HUES6 (cell line): ENCODE data around the gene ZNF45.
A peak's percentile ranks its signal among the peaks of the same experiment; 100 is the strongest.

ENCODE experiments used
- H3K27ac ChIP-seq: 2 replicates; pipeline ENCODE4 v1.7.0; 2013; ENCODE audit warnings: low read depth, mild to moderate bottlenecking, low read length, inconsistent platforms
- H3K27me3 ChIP-seq: 2 replicates; pipeline ENCODE4 v1.6.1; 2013; ENCODE audit warnings: low read length; ENCODE audit not compliant: control insufficient read depth, insufficient read depth
- H3K36me3 ChIP-seq: 2 replicates; pipeline ENCODE4 v1.6.1; 2013; ENCODE audit warnings: low read length; ENCODE audit not compliant: control insufficient read depth, insufficient read depth
- H3K4me1 ChIP-seq: 2 replicates; pipeline ENCODE4 v1.6.1; 2013; ENCODE audit warnings: low read length; ENCODE audit not compliant: control insufficient read depth, insufficient read depth
- H3K4me3 ChIP-seq: 2 replicates; pipeline ENCODE4 v1.5.1; 2013; ENCODE audit warnings: low read depth, low read length
- H3K9ac ChIP-seq: one replicate; pipeline ENCODE4 v1.6.1; 2013; ENCODE audit warnings: mild to moderate bottlenecking, low read length
- H3K9me3 ChIP-seq: 2 replicates; pipeline ENCODE4 v1.6.1; 2013; ENCODE audit warnings: low read depth, low read length; ENCODE audit not compliant: control insufficient read depth, insufficient read depth

The ZNF45 gene

DNA sequence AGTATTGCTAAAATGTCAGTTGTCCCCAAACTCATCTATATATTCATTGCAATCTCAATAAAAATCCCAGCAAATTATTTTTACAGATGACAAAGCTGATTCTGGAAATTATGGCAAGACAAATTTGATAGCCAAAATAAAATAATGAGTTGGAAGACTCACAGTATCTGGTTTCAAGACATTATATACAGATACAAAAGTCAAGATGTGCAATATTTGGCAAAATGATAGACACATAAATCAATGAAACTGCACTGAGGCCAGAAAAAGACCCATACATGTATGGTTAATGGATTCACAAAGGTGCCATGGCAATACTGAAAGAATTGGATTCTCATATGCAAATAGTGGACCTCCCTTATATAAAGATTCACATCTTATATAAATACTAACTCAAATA lies 24.2 kb downstream of the ZNF45 start:
- Histone ChIP-seq H3K4me1 (no peaks in the 10 kb centered on the region), H3K9ac (no peak overlapping the region), H3K9me3 (peaks cover 83% of the 10 kb centered on the region), H3K4me3 (no peak overlapping the region), H3K27me3 (no peaks in the 10 kb centered on the region), H3K27ac (no peak overlapping the region), H3K36me3 (peaks cover 35% of the 10 kb centered on the region)

DNA sequence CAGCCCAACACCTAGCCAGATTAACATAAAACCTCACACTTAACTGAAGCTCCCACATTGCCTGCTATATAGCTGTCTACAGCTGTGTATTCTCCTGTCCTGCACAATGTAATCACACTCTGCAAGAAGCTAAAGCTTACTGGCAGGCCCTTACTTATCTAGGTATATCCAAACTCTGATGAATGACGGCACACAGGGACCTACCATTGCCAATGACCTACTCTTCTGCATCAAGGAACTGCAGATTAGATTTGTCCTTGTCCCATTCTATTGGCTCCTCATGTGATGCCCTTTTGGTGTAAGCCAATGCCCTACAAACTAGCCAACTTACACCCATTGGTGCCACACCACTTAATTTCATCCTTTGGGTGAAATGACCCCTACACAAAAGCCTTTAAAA lies 26.4 kb downstream of the ZNF45 start:
- peaks cover 71% of the 10 kb centered on the region for H3K9me3 ChIP-seq
- H3K9ac ChIP-seq: no peak overlapping the region
- no peaks in the 10 kb centered on the region for H3K4me1 ChIP-seq
- peaks cover 13% of the 10 kb centered on the region for H3K36me3 ChIP-seq
- H3K27ac ChIP-seq: no peak overlapping the region
- no peaks in the 10 kb centered on the region for H3K27me3 ChIP-seq
- H3K4me3 ChIP-seq: no peak overlapping the region

DNA sequence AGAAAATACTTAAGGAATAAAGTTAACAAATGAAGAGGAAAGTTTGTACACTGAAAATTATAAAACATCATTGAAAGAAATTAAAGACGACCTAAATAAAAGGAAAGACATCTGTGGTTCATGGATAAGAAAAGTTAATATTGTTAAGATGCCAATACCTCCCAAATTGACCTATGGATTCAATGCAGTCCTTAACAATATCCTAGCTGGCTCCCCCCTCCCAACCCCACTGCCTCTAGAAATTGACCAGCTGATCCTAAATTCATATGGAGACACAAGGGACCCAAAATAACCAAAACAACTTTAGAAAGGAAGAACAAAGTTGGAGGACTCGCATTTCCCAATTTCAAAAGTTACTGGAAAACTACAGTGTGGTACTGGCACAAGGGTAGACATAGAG lies 28.3 kb downstream of the ZNF45 start:
- H3K9ac ChIP-seq: no peak overlapping the region
- H3K4me1 ChIP-seq: no peaks in the 10 kb centered on the region
- H3K27ac ChIP-seq: no peak overlapping the region
- no peaks in the 10 kb centered on the region for H3K27me3 ChIP-seq
- no peaks in the 10 kb centered on the region for H3K36me3 ChIP-seq
- no peak overlapping the region for H3K4me3 ChIP-seq
- peaks cover 66% of the 10 kb centered on the region for H3K9me3 ChIP-seq

DNA sequence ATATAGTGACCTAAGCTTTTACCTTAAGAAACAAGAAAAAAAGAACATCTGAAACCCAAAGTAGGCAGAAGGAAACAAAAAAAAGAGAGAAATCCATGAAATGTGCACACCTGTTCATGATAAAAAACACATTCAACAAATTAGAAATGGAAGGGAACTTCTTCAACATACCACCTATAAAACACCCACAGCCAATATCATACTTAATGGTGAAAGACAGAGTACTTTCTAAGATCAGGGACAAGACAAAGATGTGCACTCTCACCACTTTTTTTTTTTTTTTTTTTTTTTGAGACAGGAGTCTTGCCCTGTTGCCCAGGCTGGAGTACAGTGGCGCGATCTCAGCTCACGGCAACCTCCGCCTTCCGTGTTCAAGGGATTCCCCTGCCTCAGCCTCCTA lies 29.2 kb downstream of the ZNF45 start:
- no peaks in the 10 kb centered on the region for H3K36me3 ChIP-seq
- no peaks in the 10 kb centered on the region for H3K27me3 ChIP-seq
- no peaks in the 10 kb centered on the region for H3K4me1 ChIP-seq
- no peak overlapping the region for H3K27ac ChIP-seq
- H3K4me3 ChIP-seq: no peak overlapping the region
- no peak overlapping the region for H3K9ac ChIP-seq
- H3K9me3 ChIP-seq: peaks cover 59% of the 10 kb centered on the region

DNA sequence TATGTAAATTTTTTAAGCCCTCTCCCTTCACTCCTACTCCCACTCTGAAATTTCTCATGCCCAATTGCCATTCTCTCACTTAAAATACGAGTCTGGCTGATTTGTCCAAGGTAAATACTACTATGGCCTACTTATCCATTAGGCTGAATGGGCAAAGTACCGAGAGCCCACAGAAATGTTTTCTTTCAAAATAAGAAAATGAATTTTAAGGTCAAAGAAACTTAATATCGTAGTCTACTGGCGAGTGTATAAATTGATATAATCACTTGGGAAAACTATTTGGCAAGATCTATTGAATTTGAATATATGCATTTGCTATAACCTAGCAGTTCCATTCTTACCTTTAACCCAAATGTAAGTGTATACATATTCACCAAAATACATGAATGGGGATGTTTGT lies 32.7 kb downstream of the ZNF45 start:
- H3K36me3 ChIP-seq: no peaks in the 10 kb centered on the region

DNA sequence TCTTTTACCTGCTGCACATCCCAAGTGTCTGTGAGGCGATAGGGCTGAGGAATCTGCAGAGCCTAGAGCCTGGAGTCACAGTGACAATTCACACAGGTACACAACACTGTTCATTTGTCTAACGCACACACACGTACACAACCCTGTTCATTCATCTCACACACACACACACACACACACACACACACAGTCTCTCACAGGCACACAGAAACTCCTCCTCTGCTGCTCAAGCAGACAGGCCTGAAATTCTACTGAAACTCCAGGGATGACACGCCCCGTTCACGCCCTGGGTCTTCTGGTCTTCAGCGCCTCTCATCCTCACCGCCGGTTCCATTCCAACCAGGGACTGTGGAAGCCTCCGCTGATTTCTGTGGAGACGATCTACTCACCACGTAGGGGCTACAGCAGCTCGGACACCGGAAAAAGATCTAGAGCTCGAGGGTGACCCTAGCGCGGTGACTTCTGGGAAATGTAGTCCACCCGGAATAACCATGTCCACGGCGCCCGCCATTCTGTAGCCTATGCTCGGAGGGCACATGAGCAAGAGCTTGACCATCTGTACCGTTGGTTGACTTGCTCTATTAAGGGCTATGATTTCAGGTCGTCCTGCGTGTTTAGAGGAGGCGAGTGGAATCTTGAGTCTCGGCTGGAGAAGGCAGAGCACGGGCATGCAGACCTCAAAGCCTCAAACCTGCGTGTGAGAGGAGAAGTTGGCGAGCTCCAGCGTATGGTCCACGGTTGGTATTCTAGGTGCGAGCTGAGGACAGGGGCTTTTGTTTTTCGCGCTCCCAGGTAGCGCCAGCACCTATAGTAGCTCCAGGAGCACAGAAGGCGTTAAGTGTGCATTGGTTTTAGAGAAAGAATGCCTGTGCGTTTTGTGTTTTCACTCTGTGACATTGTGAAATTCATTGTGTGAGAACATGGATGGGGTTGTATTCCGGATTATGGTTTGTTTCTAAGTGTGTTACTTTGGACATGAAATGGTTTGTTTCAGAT lies 33.4 kb downstream of the ZNF45 start:
- peaks cover 32% of the 10 kb centered on the region for H3K9me3 ChIP-seq
- no peaks in the 10 kb centered on the region; the same call in 1 of the 2 replicates for H3K36me3 ChIP-seq
- no peaks in the 10 kb centered on the region for H3K4me1 ChIP-seq
- H3K4me3 ChIP-seq: peak overlapping the region; percentile 76
- H3K27me3 ChIP-seq: no peaks in the 10 kb centered on the region
- no peak overlapping the region for H3K27ac ChIP-seq
- H3K9ac ChIP-seq: peak overlapping the region; percentile 20

More for the DNA sequence above, 32.7 kb downstream of the ZNF45 start:
- Histone ChIP-seq H3K27me3 (no peaks in the 10 kb centered on the region), H3K9ac (no peak overlapping the region), H3K9me3 (peaks cover 29% of the 10 kb centered on the region), H3K4me3 (peak overlapping the region; percentile 76), H3K27ac (no peak overlapping the region), H3K4me1 (no peaks in the 10 kb centered on the region)

DNA sequence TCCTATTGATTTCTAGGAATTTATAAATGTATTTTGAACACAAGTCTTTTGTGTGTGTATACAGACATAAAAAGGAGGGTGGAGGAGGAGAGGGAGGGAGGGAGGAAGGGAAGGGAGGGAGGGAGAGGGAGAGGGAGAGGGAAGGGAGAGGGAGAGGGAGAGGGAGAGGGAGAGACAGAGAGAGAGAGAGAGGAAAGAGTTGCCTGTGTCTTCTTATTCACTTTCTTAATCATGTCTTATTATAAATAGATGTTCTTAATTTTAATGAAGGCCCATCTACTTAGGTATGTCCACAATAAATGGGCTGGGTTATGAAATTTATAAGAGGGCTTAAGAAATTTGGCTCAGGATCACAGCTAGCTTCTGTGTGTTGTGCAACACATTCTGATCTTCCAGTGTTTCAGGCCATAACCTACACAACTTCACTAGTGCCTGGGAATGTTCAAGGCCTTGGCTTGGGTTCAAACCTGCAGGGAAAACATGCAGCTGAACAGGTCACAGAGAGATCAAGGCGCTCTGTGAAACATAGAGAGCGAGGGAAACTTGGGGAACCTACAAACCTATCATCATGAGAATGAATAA lies 39.3 kb downstream of the ZNF45 start:
- peaks cover 8% of the 10 kb centered on the region; the same call in 1 of the 2 replicates for H3K9me3 ChIP-seq
- no peak overlapping the region for H3K9ac ChIP-seq
- no peaks in the 10 kb centered on the region for H3K4me1 ChIP-seq
- H3K4me3 ChIP-seq: no peak overlapping the region
- no peaks in the 10 kb centered on the region for H3K27me3 ChIP-seq
- no peaks in the 10 kb centered on the region; the same call in 1 of the 2 replicates for H3K36me3 ChIP-seq
- H3K27ac ChIP-seq: no peak overlapping the region

DNA sequence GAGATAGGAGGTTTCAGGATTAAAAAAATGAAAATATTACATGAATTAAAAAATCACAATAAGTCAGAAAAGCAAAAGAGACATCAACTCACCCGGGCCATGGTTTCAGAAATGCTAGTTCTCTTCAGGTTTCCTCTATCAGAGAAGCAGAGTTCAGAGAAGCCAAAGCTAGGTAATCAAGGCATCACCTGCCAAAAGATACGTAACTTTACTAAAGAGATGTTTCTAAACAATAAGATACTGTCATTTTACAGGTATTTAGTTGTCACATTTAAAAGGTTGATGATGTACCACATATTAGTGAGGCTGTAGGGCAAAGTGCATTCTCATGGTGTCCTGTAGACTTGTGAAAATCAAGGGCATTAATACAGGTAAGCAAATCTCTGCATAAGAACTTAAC lies 51.2 kb downstream of the ZNF45 start, which contains the start of gene ZNF404:
ZNF404 (minus strand) TSS at position 101 of the 400 bp plus-strand sequence.
- Histone ChIP-seq H3K9ac (no peak within 1 kb of the TSS), H3K4me1 (no peaks in the 10 kb centered on the region), H3K9me3 (peaks cover 57% of the 10 kb centered on the region), H3K4me3 (no peak within 1 kb of the TSS), H3K27ac (no peak within 1 kb of the TSS), H3K36me3 (no peaks in the 10 kb centered on the region), H3K27me3 (no peaks in the 10 kb centered on the region)

DNA sequence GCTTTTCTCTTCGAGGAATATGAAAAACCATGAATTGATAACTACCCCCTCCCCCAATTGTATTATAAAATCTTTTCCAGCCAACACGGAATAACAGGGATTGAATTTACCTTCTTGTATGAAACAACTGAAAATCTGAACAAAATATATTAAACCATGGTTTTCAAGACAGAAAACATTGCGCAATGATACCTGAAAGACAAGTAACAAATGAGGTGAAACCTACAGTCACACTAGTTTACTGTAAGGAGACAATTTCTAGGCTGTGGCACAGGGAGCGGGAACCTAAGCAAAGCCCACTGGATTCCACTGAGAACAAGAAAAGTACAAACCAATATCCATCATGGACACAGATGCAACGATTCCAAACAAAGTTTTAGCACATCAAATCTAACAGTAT lies 54.6 kb downstream of the ZNF45 start:
- Histone ChIP-seq H3K27me3 (no peaks in the 10 kb centered on the region), H3K9ac (no peak overlapping the region), H3K27ac (no peak overlapping the region), H3K4me1 (no peaks in the 10 kb centered on the region), H3K9me3 (peaks cover 51% of the 10 kb centered on the region), H3K4me3 (no peak overlapping the region), H3K36me3 (no peaks in the 10 kb centered on the region)

DNA sequence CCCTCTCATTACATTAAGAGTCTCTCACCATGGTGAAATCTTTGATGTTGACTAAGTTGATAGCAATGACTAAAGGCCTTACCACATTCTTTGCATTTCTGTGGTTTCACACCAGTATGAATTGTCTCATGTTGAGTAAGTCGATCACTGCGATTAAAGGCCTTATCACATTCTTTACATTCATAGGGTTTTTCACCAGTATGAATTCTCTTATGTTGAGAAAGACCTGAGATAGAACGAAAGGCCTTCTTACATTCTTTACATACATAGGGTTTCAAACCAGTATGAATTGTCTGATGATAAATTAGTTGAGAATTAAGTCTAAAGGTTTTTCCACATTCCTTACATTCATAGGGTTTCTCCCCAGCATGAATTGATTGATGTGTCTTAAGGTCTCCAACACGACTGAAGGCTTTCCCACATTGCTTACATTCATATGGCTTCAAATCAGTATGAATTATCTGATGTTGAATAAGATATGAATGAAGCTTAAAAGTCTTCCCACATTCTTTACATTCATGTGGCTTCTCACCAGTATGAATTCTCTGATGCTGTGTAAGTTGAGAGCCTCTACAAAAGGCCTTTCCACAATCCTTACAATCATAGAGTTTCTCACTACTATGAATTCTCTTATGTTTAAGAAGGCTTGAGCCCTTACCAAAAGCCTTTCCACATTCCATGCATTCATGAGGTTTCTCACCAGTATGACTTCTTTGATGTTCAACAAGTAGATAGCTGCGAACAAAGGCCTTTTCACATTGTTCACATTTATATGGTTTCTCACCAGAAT lies 62.3 kb downstream of the ZNF45 start:
- peaks cover 67% of the 10 kb centered on the region for H3K9me3 ChIP-seq

More for the DNA sequence above, 62.3 kb downstream of the ZNF45 start:
- no peak overlapping the region for H3K27ac ChIP-seq
- H3K4me1 ChIP-seq: no peaks in the 10 kb centered on the region
- no peak overlapping the region for H3K4me3 ChIP-seq
- H3K36me3 ChIP-seq: no peaks in the 10 kb centered on the region
- H3K27me3 ChIP-seq: no peaks in the 10 kb centered on the region
- no peak overlapping the region for H3K9ac ChIP-seq
